ENCODE measurements around the gene ZNF496.

DNA sequence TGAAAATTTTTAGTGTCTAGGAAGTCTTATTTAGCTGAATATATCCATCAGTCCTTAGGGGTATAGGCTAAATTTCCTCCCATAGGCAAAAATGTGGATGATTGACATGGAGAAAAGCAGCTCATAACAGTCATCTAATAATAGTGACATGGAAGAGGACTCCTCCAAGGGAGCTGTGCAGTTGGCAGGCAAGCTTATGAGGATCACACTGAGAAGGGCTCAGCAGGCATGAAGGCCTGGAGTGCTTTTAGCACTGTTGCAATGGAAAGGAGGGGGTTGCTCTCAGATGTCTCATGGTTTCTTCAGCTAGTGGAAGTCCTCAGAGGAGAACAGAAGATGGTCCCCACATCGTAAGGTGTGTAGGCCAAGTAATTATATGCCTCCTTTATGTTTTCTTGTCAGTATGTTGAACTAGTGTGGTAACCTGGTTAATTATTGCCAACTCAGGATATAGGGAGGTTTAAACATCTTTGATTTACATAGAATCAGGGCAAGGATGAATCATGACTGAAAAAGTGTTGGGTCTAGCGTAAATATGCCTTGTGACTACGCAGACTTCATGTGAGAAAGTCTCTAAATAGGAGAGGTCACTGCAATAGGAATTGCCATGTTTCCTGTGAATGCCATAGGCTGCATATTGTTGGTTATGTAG lies 56.9 kb downstream of the ZNF496 start:
- TF ChIP-seq, protein P1, sequence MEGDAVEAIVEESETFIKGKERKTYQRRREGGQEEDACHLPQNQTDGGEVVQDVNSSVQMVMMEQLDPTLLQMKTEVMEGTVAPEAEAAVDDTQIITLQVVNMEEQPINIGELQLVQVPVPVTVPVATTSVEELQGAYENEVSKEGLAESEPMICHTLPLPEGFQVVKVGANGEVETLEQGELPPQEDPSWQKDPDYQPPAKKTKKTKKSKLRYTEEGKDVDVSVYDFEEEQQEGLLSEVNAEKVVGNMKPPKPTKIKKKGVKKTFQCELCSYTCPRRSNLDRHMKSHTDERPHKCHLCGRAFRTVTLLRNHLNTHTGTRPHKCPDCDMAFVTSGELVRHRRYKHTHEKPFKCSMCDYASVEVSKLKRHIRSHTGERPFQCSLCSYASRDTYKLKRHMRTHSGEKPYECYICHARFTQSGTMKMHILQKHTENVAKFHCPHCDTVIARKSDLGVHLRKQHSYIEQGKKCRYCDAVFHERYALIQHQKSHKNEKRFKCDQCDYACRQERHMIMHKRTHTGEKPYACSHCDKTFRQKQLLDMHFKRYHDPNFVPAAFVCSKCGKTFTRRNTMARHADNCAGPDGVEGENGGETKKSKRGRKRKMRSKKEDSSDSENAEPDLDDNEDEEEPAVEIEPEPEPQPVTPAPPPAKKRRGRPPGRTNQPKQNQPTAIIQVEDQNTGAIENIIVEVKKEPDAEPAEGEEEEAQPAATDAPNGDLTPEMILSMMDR (conservative IDR thresholded peaks at IDR 0.05 in 1 of 2, IDR thresholded peaks at IDR 0.05 in 1 of 2; ENCODE audit: low read depth in 1 of 2, low read length in 2 of 2): no peak
- no peak for TF ChIP-seq EZH2 (IDR thresholded peaks at IDR 0.05; ENCODE audit: low read length, missing control alignments)

All from fibroblast of lung (primary cell).